HG02588 (cell line): ENCODE measurements around the gene RAB6D.
"Not testable (repeated sequence)": the region's sequence is repeated elsewhere in the genome, so short reads cannot be mapped to it uniquely, and the experiment has no call there.

Source experiments
- ATAC-seq: cut with Tn5 transposase; IDR thresholded peaks from one replicate; pipeline ENCODE4 v1.9.1; 2021; ENCODE audit warnings: mild to moderate bottlenecking, moderate library complexity; ENCODE audit not compliant: unreplicated experiment

Gene RAB6D

GRCh38 chr2:131367352-131367751 is 3.4 kb upstream of the RAB6D start:
- ATAC-seq, result no peak

- no peak for ATAC-seq
Measured at GRCh38 chr2:131366643-131367042, 2.7 kb upstream of the RAB6D start.

GRCh38 chr2:131365452-131365851 is 1.5 kb upstream of the RAB6D start:
- no peak for ATAC-seq

- not testable (repeated sequence) for ATAC-seq
Measured at GRCh38 chr2:131363213-131363612, 755 bp downstream of the RAB6D start.

GRCh38 chr2:131361773-131362172 is 2.2 kb downstream of the RAB6D start:
- ATAC-seq, result not testable (repeated sequence)

GRCh38 chr2:131353167-131353697 is 10.7 kb downstream of the RAB6D start:
- not testable (repeated sequence) for ATAC-seq

GRCh38 chr2:131349021-131349420 is 14.9 kb downstream of the RAB6D start:
- no peak for ATAC-seq

GRCh38 chr2:131347035-131347434 is 16.9 kb downstream of the RAB6D start:
- not testable (repeated sequence) for ATAC-seq

GRCh38 chr2:131339307-131339706 is 24.7 kb downstream of the RAB6D start:
- not testable (repeated sequence) for ATAC-seq

- ATAC-seq, result not testable (repeated sequence)
Measured at GRCh38 chr2:131335319-131335718, 28.6 kb downstream of the RAB6D start.

GRCh38 chr2:131332709-131333108 is 31.3 kb downstream of the RAB6D start:
- not testable (repeated sequence) for ATAC-seq

- ATAC-seq, result not testable (repeated sequence)
Measured at GRCh38 chr2:131331000-131331399, 33.0 kb downstream of the RAB6D start.

- no peak for ATAC-seq
Measured at GRCh38 chr2:131322209-131322608, 41.8 kb downstream of the RAB6D start.

GRCh38 chr2:131321344-131321743 is 42.6 kb downstream of the RAB6D start:
- not testable (repeated sequence) for ATAC-seq

GRCh38 chr2:131311001-131311400 is 53.0 kb downstream of the RAB6D start:
- not testable (repeated sequence) for ATAC-seq
